ENCODE data around the gene RRAGD.
"Not testable (repeated sequence)": the region's sequence is repeated elsewhere in the genome, so short reads cannot be mapped to it uniquely, and the experiment has no call there.

The RRAGD gene

GRCh38 chr6:89414215-89414614 lies 2.1 kb upstream of the RRAGD start:
- no peak for DNase-seq
- intact Hi-C loops (cut with DNase I): loop anchor here (5.0 kb wide), 2 partner anchors 42 to 62 kb away; partner anchors contain the start of gene UBE2J1

DNA sequence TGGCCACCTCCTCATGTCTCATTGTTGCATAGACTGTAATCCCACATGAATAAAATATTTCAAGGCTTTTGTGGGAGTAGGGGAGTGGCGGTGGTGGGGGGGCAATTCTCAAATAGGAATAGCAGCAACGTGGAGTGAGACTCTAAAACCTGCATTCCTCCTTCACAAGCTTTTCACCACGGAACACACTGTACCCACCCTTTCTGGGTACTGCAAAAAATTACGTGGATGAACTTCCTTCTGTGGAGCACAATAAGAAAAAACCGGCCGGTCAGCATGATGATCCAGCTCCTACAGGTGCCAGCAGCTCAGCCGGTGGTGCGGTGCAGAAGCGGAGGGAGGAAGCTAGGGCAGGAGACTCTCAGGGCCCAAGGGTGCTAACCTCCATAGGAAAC lies 930 bp upstream of the RRAGD start:
- peak in 1 of 10 donors; percentile 82 for DNase-seq
- intact Hi-C loops (cut with DNase I): loop anchor here (5.0 kb wide), 2 partner anchors 41 to 61 kb away; partner anchors contain the start of gene UBE2J1

- intact Hi-C loops (cut with DNase I): loop anchor here (5.0 kb wide), 2 partner anchors 39 to 59 kb away; partner anchors contain the start of gene UBE2J1
- peak in 9 of 10 donors; percentile 24 to 90 (median 40) for DNase-seq
Measured at GRCh38 chr6:89411145-89412070, 665 bp downstream of the RRAGD start.

DNA sequence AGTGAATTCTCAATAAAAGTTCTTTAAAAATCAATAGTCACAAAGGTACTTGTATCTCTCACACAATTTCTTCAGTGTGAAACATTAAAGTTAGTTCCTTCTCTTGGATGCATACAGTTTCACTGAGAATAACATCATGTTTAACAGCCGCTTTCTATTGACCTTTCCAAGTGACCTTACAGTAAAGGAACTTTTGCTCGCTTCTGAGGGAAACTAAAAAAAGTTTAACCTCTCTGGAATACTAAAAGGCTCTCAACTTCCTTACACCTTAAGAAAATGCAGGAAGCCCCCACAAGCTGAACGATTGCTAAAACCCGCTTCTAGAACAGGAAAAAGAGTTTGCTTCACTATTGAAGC lies 1.3 kb downstream of the RRAGD start:
- intact Hi-C loops (cut with DNase I): loop anchor here (5.0 kb wide), 2 partner anchors 38 to 58 kb away; partner anchors contain the start of gene UBE2J1
- DNase-seq: no peak

DNA sequence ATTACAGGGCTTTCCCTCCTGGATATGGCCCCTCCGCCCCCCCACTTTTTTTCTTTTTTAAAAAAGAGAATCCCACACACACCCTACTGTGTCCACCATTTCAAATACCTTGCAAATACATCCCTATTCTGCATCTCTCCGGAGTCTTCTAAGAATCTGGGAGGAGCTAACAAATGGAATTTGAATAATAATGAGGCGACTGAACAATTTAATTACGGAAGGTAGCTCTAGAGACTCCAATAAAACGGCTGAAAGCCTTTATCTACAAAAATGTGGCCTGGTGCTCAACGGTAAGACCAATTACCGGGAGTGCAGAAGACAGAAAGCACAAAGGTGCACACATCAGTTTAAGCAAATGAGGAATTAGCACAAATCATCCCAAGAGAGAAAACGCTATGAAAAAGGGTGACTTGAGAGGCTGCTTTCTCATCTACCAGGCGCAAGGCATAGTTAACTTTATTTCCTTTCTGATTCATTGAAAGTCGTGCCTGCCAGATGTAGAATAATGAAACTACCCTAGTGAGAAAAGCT lies 1.8 kb downstream of the RRAGD start:
- intact Hi-C loops (cut with DNase I): loop anchor here (5.0 kb wide), 2 partner anchors 38 to 58 kb away; partner anchors contain the start of gene UBE2J1
- DNase-seq: no peak

- intact Hi-C loops (cut with DNase I): loop anchor here (5.0 kb wide), 2 partner anchors 37 to 57 kb away; partner anchors contain the start of gene UBE2J1
- DNase-seq: no peak
Measured at GRCh38 chr6:89409461-89410035, 2.5 kb downstream of the RRAGD start.

DNA sequence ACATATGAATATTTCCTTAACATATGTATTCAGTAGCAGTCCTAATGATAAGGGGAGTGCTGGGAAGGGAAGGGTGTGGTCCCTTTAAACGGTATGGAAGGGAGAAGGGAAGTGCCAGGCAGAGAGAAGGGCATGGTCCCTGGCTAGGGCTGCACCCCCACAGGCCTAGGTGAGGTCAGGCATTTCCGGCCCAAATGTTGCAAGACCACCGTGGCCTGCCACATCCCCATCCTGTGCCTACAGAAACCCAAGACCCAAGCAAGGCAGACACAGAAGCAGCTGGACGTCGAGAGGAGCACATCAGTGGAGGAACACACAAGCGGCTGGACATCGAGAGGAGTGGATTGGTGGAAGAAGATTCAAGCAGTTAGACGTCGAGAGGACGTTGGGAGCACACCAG lies 5.9 kb downstream of the RRAGD start:
- DNase-seq: no peak
- intact Hi-C loops (cut with DNase I): no loop called here

GRCh38 chr6:89404512-89404911 lies 7.6 kb downstream of the RRAGD start:
- DNase-seq: no peak
- intact Hi-C loops (cut with DNase I): no loop called here

DNA sequence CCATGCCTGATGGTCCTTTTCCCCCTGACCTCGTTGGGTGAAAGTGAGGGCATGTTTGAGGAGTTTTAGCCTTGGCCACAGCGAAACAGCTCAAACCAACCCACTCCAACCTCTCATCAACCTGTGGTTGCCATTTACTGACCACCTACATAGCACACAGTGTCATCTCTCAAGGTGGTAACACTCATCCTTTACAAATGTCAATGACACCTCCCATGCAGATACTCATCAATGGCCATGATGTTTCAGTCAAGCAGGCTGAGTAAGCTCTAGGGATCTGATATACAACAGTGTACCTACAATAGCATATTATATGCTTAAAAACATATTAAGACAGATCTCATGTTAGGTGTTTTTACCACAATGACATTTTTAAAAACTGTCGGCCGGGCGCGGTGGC lies 9.3 kb downstream of the RRAGD start:
- intact Hi-C loops (cut with DNase I): no loop called here
- DNase-seq: no peak

DNA sequence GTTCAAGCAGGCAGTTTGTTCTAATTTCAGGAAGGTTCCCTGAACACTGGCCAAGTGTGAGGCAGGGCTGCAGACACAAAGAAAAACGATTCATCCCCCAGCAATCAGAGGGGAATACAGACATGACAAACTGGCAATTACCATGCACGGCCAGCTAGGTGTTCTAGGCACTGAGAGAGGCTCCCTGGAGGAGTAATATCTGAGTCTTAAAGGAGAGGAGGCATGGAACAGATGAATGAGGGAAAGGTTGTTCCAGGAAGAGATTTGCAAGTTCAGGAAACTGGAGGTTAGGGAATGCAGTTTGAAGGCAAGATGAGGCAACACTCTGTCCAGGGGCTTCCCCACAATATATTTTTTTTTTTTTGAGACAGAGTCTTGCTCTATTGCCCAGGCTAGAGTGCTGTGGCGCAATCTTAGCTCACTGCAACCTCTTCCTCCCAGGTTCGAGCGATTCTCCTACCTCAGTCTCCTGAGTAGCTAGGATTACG lies 11.1 kb downstream of the RRAGD start:
- intact Hi-C loops (cut with DNase I): no loop called here
- no peak for DNase-seq

- no peak for DNase-seq
- intact Hi-C loops (cut with DNase I): no loop called here
Measured at GRCh38 chr6:89400050-89400449, 12.0 kb downstream of the RRAGD start.

- intact Hi-C loops (cut with DNase I): no loop called here
Measured at GRCh38 chr6:89398762-89399525, 13.1 kb downstream of the RRAGD start.

GRCh38 chr6:89397884-89398283 lies 14.2 kb downstream of the RRAGD start:
- DNase-seq; intact Hi-C loops (cut with DNase I): not testable (repeated sequence)

More at GRCh38 chr6:89398762-89399525, 13.1 kb downstream of the RRAGD start:
- DNase-seq: no peak

GRCh38 chr6:89393659-89394058 lies 18.4 kb downstream of the RRAGD start:
- no peak for DNase-seq
- intact Hi-C loops (cut with DNase I): no loop called here

- DNase-seq: no peak
- intact Hi-C loops (cut with DNase I): no loop called here
Measured at GRCh38 chr6:89392823-89393222, 19.2 kb downstream of the RRAGD start.

DNA sequence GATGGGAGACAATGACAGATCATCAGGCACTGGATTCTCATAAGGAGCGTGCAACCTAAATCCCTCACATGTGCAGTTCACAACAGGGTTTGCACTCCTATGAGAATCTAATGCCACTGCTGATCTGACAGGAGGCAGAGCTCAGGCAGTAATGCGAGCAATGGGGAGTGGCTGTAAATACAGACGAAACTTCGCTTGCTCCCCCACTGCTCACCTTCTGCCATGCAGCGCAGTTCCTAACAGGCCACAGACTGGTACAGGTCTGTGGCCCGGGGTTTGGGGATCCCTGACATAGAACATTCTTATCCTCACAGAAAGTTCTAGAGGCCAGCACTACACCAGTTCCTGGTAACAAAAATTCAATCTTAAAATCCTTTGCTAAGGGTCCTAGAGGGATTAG lies 23.2 kb downstream of the RRAGD start:
- no peak for DNase-seq
- intact Hi-C loops (cut with DNase I): no loop called here

DNA sequence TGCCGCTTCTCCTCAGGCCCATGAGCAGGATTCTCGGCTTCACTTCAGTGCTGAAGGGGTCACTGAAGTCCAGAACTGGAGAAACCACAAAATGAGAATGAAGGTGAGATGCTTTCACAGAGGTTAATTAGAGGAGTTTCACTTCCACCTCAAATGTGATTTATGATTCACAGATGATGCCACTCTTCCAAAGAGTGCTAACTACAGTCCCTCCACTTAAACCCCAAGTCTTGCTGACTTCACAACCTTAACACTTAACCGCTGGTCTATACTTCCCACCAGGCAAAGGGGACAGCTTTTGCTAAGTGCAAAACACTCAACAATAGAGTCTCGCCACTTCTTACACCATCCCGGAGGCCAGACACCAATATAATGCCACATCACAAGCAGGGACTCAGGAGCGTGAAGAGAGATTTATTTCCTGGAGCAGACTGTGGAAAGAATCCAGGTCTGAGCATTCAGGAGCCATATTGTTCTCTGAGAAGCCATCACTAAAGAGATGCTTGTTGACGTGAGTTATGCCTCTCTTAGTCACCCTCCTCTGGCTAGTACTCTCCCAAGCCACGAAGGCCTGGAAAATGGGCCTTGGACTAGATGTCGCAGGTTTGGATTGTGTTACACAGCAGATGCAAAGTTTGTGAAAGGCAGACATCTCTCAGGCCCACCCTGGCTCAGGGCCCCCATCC lies 24.4 kb downstream of the RRAGD start:
- intact Hi-C loops (cut with DNase I): no loop called here
- DNase-seq: no peak

GRCh38 chr6:89386917-89387491 lies 25.1 kb downstream of the RRAGD start:
- intact Hi-C loops (cut with DNase I): no loop called here
- no peak for DNase-seq

- no peak for DNase-seq
- intact Hi-C loops (cut with DNase I): no loop called here
Measured at GRCh38 chr6:89385846-89386245, 26.2 kb downstream of the RRAGD start.

All from posterior cingulate gyrus (tissue), 11 donors.